Urothelium cell line (cell line): ENCODE results near the gene METTL3.

Experiments
- DNase-seq: peaks from one replicate; pipeline ENCODE4 v3.0.0; 2011; ENCODE audit warnings: low spot score, mixed read lengths
- FAIRE-seq: peaks from 2 replicates; lab custom pipeline; 2011; peaks lifted over from hg19 to GRCh38; lab: Jason Lieb, UNC

Gene METTL3

DNA sequence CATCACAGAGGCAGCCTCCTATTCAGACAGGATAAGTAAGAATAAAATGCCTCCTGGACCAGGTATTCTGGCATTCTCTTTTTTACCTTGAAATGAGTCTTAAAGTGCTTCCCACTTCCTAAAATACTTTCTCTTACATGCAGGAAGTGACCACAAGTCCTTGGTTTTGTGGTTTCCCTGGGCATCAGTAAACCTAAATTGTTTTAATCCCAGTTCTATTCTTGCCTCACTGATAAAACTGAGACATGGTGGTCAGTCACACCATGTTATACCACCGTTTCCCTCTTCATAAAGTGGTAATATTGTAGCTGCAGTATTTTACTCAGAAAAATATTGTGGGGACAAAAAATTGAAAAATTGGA, 16.2 kb upstream of the METTL3 start:
- no peak for FAIRE-seq
- DNase-seq: no peak

DNA sequence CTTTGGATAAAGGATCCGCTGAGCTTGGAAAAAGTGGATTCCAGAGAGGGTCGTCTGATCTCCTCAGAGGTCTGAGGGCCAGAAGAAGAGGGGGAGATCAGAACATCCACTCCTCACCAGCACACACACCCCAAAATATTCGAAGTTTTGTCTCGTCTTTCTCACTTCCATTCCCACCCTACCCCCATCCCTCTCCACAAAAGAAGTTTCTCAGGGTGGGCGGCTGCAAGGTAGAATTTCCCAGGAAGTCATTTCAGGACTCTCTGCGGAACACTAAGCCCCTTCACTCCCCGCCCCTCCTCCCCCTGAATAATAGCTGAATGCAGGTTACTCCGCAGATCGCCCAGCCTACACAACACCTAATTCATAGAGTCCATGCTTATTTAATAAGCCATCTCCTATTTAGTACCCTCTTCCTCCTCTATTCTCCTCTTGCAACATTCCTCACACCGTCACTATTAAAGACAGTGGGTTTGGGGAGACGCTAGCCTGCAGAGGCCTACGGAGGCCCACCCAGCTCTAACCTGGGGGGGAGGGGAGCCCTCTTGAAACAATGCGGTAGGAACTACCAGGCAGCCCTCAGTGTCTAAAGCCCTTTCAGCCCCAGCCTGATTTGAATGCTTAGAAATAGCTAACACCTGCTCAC, 15.7 kb upstream of the METTL3 start:
- FAIRE-seq (no peak), DNase-seq (no peak)

DNA sequence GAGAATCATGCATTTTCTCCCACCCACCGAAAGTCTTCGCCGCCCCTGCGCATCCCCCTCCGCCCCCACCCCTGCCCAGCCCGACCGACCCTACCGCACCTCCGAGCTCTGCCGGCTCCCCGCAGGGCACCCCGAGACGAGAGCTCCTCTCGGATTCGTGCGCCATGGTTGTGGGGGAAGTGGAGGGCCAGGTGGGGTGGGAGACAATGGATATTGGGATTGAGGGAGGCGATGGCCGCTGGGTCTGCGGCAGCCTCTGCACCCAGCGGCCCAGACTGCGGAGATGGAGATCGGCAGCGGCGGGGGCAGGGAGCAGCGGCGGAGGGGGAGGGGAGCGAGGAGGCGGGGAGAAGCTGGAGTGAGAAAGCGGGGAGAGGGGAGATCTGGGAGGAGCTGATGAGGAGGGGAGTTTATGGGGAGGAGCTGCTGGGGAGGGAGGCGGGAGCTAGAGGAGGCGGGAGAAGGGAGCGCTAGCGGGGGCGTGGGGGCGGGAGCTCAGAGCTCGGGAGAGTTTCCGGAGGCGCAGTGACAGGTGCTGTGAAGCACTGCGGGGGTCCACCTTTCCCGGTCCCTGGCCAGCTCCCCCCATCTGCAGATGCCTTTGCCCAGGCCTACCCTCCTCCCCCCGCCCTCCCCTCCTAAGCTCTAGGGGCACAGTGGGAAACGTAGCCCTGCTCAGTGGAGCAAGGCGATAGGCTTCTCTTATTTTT, 15.0 kb upstream of the METTL3 start, which contains the start of gene SALL2:
Gene SALL2 (minus strand): TSS at position 385 of the 710 bp plus-strand sequence. CDS start 219 bp downstream, at position 166.
- DNase-seq (peak; percentile 88), FAIRE-seq (no peak)

DNA sequence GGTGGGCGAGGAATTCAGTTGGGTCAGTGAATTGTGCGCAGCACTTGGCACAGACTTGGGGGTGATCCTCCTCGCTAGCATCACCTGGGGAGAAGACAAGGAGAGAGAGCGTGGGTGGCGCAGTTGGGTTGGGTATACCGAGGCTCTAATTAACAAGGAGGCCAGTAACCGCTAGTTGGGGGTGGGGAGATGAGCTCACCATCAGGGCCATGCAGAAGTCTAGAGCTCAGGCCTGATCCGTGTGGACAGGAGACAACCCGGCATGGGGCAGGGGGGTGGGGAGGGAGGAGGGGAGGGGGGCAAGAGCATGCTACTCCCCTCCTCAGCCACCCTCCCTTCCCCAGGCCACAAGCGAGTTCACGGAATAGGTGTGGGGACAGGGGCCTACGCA, 14.4 kb upstream of the METTL3 start:
- no peak for FAIRE-seq
- peak; percentile 31 for DNase-seq

DNA sequence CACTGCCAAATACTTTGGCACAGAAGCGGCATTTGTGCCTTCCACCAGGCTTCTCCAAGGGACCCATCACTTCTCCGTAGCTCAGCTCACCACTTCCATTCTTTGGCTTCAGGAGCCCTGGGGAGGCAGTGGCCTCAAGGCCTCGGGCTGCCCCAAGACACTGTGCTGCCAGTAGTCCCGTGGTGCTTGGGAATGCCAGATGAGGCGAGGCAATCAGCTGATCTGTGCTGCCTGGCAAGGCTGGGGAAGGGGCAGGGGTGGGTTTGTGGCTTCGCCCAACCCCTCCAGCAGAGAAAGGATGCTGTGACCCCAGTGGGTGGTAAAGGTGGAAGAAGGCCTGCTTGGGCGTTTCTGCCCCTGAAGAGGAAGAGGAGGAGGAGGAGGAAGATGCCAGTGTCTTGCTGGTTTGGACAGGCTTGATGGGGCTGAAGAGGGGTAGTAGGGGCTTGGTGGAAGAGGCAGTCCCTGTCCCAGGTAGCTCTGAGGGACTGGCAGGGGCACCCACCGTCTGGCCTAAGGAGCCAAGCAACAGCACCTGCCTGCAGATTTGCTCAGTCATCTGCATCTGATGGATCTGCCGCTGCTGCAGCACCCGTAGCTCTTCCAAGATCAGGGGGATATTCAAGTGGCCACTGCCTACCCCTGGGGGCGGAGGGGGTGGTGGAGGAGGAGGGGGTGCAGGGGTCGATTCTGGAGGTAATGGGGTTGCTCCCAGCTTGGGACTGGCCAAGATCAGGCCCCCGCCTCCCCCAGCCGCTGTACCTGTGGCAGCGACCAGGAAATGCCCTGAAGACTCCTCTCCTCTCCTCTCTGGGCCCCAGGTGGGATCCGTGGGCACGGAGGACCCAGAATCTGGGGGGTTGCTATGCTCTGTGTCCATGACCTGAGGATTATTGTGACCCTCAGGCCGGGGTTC, 13.7 kb upstream of the METTL3 start:
- DNase-seq (no peak), FAIRE-seq (no peak)

DNA sequence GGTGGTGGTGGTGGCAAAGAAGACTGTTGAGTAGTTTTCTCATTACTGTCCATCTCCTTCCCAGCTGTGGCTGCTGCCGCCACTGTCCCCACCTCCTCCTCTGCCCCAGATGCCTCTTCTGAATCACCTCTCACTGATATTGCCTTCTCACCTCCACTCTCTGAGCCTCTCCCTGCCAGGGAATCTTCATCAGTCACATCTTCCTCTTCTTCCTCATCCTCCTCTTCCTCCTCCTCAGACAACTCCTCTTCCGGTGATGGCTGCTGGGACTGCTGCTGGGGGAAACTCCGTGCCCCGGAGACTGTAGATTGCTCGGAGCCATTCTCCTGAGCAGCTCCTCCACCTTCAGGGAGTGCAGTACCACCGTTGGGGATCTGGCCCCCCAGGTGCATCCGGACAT, 12.1 kb upstream of the METTL3 start:
- FAIRE-seq (no peak), DNase-seq (no peak)

DNA sequence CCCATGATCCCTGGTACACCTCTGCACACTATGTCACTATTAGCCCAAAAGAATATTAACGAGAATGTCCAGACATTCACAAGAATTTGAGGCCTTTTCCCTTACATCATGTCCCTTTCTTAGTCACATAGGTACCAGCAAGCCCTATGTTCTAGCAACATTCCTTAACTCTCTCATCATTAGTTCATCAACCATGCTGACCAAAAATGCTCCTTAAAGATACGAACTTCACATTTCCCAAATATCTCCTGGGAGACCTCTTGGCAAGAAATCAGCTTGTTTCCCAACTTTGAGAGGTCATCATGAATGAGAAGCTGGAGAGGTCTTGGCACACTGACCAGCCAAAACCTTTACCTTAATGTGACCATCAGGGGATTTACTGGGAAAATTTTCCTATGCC, 10.4 kb upstream of the METTL3 start:
- DNase-seq: no peak

DNA sequence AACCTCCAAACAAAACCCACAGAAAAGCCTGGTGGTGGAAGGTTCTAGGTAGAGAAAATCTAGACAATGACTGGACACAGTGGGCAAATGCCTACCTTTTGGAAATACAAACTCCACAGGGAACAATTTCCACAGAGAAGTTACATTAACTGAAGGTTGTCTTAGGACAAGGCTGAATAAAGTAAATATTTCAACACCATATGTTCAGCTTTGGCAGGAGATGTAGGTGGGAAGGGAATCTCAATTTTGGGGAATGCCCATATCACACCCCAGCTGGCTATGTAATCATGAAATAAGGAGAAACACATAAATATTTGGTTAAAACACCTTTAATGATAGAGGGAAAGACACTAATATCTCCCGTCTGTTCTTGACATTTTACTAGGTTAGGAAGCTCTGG, 9.6 kb upstream of the METTL3 start:
- FAIRE-seq (no peak), DNase-seq (no peak)

More for the DNA sequence above, 10.4 kb upstream of the METTL3 start:
- FAIRE-seq: no peak

DNA sequence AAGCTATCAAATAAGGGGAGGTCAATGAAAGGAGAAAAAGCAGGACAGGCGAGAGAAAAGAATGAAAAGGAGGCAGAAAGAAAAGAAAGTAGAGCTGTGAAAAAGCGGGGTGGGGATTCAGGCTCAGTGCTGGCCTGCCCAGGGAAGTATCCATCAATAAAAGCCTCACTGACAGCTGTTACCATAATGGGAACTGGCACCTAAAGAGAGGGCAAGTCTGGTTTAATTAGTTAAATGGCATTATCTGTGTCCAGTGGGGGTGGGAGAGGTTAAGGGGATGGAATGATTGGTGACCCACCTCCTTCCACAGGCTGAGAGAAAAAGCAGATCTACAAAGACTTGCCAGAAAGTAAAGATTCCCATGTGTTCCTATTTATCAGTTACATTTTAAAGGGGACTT, 7.6 kb upstream of the METTL3 start:
- DNase-seq (no peak), FAIRE-seq (no peak)

DNA sequence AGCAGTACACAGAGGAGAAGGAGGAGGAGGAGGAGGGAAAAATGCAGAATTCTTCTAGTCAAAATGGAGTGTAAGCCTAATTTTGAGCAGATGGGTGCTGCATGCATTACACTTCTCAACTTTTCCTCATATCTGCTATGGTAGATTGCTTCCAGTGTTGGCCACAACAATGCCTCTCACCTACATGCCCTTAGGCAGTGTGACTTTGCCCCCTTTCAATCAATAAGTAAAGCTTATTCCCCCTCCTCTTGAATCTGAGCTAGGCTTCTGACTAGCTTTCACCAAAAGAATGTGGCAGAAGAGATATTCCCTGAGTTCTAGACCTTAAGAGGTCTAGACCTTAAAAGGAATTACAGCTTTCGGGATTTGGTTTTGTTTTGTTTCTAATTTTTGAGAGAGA, 3.2 kb upstream of the METTL3 start:
- DNase-seq: no peak
- no peak for FAIRE-seq

DNA sequence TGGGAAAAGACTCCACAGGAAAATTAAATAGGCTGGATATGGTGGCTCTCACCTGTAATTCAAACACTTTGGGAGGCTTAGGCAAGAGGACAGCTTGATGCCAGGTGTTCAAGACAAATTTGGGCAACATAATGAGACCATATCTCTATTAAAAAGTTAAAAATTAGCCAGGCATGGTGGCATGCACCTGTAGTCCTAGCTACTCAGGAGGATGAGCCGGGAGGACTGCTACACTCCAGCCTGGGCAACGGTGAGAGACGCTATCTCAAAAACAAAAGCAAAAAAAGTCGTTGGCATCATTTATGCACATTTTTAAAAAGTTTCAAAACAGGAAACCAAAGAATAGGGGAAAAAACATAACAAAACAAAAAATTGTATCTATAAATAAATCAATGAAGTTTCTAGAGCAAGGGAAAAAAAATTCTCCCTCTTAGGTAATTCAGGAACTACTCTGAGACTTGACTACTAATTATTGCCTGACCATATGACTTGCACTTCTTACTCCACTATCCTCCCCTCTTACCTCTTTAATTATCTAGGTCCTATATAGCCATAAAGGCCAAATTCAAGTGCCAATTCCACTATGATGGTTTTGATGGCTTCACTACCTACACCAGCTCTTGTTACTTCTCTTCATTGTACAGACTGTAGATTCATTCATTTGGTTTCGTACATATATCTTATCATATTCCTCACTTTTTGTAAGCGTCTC, 1.6 kb downstream of the METTL3 start:
- no peak for FAIRE-seq
- DNase-seq: no peak

DNA sequence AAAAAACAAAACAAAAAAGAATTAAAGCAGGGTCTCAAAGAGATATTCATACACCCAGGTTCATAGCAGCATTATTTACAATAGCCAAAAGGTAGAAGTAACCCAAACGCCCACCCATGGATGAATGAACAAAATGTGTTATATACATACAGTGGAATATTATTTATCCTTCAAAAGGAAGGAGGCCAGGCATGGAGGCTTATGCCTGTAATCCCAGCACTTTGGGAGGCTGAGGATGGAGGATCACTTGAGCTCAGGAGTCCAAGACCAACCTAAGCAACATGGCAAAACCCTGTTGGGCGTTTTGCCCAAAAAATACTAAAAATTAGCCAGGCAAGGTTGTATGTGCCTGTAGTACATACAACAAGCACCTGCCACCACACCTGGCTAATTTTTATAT, 4.6 kb downstream of the METTL3 start:
- FAIRE-seq: no peak

DNA sequence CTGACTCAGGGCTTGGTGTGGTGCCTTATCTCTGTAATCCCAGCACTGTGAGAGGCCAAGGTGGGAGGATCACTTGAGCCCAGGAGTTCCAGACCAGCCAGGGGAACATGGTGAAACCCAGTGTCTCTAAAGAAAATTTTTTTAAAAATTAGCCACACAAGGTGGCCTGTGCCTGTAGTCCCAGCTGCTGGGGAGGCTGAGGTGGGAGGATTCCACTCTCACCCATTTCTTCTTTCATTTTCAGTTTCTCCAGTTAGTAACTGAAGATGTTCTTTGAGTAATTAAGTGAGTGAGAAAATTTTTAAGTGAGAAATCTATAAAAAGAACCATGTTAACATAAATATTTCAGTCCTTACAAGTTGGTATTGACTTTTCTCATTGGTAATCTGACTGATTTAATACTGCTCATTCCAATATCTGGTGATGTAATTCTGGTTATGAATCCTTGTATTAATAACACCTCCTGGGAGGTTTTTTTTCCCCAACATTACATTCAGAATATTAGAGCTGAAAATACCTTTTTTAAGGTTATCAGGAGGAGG, 6.1 kb downstream of the METTL3 start:
- FAIRE-seq: no peak
- no peak for DNase-seq

More for the DNA sequence above, 4.6 kb downstream of the METTL3 start:
- DNase-seq: no peak

DNA sequence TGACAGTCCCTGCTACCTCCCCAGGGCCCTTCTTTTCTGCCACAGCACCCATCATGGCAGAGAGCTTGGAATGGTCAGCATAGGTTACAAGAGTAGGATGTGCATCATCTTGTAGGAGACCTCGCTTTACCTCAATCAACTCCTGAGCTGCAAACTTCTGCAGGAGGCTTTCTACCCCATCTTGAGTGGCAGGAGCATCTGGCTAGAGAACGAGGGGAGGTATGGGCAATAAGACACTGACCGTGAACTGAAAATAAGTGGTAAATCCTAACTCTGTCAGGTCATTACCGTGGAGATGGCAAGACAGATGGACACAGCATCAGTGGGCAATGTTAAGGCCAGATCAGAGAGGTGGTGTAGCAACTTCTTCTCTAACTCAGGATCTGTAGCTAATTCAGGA, 7.8 kb downstream of the METTL3 start:
- DNase-seq: no peak
- no peak for FAIRE-seq

DNA sequence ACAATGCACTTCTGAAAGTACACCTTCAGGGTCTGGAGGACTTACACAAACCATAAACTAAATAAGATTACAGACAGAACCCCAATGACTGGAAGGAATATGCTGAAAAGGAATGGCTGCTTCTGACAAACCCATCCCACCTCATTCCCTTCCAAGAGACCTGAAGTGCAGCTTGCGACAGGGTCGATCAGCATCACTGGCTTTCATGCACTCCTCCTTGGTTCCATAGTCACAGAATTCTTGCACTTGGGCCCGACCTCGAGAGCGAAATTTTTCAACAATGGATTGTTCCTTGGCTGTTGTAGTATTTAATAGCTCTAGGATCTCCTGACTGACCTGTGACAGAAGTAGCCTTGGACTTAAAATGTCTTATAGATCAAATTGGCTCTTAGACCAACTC, 9.6 kb downstream of the METTL3 start:
- no peak for DNase-seq
- FAIRE-seq: no peak

DNA sequence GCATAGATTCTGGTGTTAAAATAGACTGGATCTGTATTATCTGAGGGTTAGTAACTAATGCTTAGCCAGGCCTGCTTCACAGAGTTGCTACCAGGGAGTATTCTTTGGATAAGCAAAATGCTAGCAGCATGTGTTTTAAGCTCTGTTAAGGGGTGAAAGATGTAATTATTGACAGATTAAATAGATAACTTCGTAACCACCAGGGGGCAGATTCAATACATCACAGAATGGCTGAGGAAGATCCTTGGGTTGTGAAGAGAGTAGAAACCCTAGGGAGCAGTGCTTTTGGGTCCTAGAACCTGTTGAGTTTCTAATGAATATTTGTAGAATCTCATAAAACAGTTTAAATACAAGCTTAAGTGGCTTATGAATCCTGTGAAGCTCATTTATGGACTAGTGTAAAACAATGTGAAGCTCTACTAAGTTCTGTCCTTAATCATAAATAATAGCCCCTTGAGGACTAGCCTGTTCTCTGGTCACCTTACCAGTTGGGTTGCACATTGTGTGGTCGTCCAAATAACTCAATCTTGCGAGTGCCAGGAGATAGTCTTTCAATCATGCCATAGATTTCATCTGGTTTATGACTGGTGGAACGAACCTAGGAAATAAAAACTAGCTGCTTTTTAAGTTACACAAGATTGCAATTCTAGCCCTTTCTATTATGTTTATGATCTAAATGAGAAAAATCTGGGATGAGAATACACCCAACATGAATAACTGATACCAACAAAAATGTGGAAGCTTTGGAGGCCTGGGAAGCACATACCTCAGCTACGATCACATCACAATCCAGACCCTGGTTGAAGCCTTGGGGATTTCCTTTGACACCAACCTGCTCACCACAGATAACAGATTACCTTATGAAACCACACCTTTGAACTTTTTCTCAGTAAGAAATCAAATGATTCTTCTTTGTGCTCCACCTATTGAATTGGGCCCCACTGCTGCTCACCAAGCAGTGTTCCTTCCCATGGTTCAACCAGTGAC, 12.3 kb downstream of the METTL3 start:
- peak; percentile 26 for DNase-seq

DNA sequence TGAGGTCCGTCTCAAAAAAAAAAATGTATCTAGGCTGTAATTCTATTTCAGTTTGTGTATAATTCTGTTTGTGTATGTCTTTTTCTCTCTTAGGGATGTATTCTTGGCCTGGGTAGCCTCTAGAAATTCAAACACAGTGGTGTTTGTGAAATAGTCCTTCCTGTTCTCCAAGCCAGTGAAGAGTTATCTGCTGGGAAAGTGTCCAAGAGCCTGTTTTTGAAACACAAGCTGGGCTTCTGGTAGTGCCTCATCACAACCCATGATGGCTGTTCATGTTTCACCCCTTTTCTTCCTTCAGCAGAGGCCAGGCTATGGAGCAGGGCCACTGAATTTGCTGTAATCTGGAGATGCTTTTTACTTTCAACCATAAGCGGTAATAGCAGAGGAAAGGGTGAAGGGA, 14.7 kb downstream of the METTL3 start:
- FAIRE-seq (no peak), DNase-seq (no peak)

More for the DNA sequence above, 12.3 kb downstream of the METTL3 start:
- FAIRE-seq: no peak

DNA sequence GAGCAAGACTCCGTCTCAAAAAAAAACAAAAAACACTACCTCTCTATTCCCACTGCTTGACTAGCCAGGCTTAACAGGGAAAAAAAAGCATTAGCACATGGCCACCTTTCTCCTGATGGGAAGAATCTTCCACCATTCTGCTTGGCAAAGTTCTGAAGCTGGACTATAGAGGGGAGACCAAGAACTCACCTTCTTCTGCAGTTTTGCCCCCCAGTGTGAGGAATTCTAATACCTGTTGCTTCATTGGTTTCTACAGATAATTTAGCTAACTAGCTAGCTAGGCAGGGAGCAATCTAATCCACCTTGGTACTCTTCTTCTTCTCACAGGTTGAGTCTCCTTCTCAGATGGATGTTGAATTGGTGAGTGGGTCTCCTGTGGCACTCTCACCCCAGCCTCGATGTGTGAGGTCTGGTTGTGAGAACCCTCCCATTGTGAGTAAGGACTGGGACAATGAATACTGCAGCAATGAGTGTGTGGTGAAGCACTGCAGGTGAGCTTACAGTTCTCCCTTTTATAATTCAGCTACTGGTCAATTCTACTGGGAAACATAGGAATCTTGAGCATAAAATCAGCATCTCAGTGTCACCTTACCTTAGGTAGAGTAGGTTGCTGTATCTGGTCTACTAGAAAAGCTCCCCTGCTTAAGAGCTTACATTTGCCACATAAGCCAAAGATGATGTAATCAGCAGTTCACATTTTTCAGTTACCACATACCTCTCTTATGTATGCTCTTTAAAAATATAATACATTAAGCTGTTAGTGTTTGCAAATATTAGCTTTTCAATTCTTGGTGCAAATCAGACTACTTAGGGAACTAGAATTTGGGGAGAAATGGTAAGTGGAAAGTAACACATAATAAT, 16.0 kb downstream of the METTL3 start:
- DNase-seq (no peak), FAIRE-seq (no peak)
